Measurements from ENCODE around the gene CDH6.
"Not testable (repeated sequence)": the region's sequence is repeated elsewhere in the genome, so short reads cannot be mapped to it uniquely, and the experiment has no call there.

The CDH6 gene

DNA sequence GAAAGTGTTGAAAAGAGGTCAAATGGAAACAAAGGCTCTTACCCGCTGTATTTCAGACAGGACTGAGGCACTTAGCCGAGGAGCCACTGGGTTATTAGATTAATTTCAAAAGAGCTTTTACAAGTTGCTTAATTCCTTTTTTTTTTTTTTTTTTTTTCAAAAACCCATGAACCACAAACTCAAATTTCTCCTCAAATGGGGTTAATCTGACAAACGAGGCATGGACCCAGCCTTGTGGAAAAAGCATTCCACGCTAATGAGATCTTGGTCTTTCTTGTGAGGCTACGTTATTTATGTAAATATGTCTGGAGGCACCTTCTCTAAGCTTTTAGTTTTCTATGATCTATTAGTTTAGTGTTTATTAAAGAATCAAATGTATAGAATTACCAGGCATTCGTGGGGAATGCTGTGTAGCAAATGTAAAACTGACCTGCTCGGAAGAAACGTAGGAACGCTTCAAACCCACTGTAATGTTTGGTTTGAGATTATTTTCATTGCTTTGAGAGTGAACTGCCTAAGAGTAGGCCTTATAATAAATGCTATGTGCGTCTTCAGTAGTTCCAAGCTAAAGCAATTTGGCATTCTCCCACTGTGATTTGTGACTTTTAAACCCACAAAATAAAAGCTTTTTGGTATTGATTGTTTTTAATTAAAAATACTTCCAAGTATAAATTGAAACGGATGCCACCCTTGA is 134.7 kb downstream of the CDH6 start:
- DNase-seq (ENCODE audit: low read depth in 3 of 3) = no peak

DNA sequence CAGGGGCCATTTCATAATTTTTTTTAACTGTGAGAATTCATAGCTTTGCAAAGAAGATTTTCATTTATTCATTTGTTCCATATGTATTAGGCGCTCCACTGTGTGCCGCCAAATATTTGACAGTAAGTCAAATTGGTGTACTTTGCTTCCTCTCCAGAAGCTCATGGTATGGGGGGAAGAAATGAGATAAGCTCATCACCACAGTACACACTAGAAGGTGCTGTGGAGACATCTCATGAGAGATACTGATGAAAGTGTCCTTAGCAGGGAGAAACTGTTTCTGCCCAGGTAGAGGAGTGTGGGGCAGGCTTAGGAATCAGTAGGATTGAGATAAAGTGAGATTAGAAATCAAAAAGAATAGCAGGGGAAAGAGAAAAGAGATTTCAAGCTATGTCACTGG is 136.2 kb downstream of the CDH6 start:
- DNase-seq (ENCODE audit: low read depth in 3 of 3) = no peak

DNA sequence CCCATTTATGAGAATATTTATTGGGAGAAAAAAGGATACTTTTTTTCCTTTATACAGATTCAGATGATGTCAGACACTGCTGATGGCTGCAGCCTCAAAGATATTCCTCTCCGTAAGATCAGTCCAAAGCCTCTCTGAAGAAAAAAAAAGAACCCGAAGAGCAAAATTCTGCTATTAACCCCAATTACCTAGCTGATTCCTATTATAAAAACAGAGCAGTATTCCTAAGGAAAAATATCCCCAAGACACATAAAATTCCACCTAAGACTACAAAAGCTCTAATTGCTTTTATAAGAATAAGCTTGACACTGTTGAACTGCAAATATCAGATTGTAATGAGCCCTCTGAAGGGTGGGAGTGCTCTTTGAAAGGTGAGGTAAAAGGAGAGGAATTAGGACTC is 138.7 kb downstream of the CDH6 start:
- DNase-seq (ENCODE audit: low read depth in 3 of 3) = no peak

DNA sequence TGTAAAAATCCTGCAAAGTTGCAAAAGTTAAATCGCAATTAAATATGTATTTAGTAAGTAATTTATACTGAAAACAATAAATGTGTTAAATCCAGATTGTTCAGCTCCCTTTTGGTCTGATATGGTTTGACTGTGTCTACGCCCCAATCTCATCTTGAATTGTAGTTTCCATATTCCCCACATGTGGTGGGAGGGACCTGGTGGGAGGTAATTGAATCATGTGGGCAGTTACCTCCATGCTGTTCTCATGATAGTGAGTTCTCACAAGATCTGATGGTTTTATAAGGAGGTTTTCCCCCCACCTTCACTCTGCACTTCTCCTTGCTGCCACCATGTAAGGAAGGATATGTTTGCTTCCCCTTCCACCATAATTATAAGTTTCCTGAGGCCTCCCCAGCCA is 140.0 kb downstream of the CDH6 start:
- DNase-seq (ENCODE audit: low read depth in 3 of 3) = no peak

DNA sequence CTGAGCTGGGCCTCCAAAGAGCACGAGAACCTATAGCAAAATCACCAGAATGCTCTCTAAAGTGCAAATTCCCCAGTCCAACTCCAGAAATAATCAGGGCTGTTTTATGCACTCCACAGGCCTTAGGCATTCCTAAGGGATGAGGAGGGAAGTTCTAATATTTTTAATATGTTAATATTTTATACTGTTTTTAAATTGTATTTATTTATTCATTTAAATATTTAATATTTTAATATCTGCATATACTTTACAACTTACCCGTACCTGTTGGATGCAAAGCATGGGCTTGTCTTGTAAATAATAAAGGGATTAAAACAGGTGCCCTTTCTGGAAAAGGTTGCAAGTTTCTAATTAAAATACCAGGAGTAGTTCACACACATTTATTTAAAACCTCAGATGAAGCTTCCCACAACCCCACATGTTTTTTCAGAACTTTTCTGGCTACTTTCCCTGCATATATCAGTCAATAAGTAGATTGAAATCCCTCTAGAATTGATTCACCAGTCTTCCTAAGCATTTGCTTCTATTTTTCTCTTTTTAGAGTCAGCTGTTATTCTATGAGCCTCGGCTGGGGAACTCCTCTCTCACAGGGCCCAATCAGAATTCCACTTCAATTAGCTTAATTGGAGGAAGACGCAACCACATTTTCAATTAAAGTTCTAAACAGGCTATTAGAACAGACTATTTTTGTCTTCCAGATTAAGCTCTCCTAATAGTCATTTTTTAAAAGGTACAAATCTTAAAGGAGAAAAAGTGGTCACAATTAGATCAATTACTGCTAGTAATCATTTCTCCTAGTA is 140.8 kb downstream of the CDH6 start:
- DNase-seq (ENCODE audit: low read depth in 3 of 3) = no peak

DNA sequence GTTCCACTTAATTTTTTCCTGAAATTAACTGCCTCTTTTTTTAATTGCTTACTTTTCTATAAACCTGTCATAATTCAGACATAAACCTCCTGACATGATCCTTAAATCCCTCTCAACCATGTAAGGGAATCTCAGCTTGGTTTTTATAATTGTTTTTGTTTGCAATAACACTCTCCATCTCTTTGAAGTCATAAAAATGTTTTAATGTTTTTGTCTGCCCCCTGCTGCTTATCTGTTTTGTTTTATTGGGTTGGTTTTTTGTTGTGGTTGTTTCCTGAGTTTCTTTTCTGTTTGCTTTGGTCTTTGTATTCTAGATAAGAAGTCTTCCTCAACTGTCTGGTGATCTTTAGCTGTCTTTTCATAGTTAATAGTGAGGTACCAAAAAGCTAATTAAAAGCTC is 142.0 kb downstream of the CDH6 start:
- no peak for DNase-seq (ENCODE audit: low read depth in 3 of 3)

DNA sequence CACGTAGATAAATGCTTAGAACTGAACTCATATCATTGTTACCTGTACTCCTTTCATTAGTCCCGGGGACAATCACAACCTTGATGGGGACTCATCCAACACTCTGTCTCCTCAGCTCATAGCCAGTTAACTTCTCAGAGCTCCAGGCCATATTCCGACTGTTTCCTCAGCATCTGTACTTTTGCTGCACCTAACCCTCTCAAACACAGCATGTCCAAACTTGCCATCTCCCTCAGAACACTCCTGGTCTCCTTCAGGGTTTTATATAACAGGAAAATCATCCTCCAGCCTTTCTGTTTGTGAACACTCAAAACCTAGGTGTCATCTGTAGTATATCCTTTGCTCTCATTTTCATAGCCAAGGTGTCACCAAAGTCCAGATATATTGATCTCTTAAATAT is 150.5 kb downstream of the CDH6 start:
- no peak for DNase-seq (ENCODE audit: low read depth in 3 of 3)

DNA sequence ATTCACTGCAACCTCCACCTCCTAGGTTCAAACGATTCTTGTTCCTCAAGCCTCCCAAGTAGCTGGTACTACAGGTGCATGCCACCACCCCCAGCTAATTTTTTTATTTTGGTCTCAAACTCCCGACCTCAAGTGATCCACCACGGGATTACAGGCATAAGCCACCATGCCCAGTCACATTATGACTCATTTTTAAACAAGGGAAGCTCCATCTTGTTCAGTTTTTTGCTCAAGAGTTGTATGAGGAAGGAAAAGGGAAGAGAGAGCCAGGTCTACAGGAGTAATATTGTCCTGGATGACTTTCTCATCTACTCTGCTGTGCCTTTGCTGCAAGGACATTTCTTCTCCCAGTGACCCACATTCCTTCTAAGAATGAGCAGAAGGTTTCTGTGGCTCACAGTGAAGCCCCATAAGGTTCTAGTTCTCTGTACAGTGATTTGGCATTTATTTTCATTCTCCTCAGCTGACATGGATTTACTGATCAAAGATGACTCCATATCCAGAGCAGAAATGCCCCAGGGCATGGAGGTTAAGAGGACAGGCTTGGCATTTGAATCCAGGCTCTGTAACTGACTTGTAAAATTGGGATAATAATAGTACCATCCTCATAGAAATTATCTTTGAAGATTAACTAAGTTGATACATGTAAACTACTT is 153.5 kb downstream of the CDH6 start:
- no peak for DNase-seq (ENCODE audit: low read depth in 3 of 3)

DNA sequence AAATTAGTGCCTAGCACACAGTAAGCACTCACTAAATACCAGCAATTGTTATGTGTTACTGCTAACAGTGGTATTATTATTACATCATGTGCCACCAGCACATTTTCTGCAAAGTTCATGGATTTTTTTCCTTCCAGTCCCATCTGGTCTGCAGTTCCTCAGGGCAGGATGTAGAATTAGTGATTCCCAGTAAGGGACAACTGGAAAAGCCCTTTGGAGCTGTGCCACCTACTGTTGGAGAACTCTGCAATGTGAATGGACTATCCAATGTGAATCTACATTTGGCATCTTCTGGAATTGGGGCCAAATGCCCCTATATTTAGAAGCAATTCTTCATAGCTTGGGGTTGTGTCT is 154.0 kb downstream of the CDH6 start:
- DNase-seq (ENCODE audit: low read depth in 3 of 3) = no peak

DNA sequence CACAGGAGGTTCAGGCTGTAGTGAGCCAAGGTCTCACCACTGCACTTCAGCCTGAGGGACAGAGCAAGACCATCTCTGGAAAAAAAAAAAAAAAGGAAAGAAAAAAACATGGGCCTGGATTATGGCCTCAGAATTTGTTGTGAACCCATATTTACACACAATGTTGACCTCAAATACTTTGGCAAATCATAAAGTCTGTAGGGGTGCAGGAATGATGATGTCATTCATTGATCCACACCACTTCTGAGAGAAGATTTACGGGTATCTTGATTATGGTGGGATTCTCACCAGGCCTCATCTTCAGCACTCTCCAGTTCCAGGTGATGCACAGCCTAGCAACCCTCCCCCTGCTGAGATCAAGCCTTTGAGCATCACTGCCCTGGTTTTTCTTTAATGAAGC is 156.9 kb downstream of the CDH6 start:
- no peak for DNase-seq (ENCODE audit: low read depth in 3 of 3)

DNA sequence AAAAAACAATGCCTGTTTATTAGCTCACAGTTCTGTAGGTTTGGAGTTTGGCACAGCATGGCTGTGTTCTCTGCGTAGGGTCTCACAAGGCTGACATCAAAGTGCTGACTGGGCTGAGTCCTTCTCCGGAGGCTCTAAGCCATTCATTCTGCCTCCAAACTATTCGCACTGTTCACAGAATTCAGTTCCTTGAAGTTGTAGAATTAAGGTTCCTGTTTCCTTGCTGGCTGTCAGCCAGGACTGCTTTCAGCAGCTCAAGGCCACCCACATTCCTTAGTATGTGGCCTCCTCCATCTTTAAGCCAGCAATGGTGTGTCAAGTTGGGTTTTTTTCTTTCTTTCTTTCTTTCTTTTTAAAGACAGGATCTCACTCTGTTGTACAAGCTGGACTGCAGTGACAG is 161.9 kb downstream of the CDH6 start:
- DNase-seq (ENCODE audit: low read depth in 3 of 3) = no peak

DNA sequence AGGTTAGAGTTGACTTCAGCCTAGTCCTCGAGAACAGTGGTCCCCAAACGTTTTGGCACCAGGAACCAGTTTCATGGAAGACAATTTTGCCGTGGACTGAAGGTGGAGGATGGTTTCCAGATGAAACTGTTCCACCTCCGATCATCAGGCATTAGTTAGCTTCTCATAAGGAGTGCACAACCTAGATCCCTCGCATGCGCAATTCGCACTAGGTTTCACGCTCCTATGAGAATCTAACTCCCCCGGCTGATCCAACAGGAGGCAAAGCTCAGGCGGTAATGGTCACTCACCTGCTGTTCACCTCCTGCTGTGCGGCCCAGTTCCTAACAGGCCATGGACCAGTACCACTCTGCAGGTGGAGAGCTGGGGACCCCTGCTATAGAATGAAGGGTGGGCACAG is 163.6 kb downstream of the CDH6 start:
- no peak for DNase-seq (ENCODE audit: low read depth in 3 of 3)

DNA sequence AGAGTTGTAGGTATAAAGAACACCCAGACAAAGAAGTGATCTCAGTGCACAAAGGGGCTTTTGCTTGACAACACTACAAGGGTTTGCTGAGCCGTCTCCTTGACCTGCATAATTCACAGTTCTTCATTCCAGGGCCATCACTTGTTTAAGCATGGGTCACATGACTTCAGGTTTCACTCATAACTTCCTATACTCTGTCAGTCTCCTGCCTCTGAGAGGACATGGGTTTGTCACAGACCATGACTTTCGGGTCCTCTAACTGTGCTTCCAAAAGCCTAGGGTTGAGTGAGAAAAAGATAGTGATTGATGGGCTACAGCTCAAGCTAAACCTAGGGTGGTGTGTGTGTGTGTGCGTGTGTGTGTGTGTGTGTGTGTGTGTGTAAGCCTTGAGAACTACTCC is 166.4 kb downstream of the CDH6 start:
- DNase-seq (ENCODE audit: low read depth in 3 of 3) = no peak

DNA sequence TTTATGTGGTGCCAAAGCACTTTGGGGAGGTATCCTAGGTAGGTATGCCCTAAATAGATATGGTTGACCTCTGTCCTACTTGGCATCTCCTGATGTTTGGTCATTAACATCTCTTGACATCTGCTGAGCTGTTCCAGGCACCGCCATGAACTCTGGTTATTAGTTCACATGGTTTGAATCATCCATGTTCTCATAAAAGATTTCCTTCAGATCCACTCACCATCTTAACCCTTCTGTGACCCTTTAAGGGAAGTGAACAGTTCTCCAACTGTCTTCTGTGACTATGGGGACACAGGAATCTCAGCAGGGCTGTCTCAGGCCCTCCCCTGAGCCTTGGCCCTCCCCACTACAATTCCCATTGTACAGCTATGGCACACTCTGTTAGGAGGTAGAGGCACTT is 167.7 kb downstream of the CDH6 start:
- no peak for DNase-seq (ENCODE audit: low read depth in 3 of 3)

DNA sequence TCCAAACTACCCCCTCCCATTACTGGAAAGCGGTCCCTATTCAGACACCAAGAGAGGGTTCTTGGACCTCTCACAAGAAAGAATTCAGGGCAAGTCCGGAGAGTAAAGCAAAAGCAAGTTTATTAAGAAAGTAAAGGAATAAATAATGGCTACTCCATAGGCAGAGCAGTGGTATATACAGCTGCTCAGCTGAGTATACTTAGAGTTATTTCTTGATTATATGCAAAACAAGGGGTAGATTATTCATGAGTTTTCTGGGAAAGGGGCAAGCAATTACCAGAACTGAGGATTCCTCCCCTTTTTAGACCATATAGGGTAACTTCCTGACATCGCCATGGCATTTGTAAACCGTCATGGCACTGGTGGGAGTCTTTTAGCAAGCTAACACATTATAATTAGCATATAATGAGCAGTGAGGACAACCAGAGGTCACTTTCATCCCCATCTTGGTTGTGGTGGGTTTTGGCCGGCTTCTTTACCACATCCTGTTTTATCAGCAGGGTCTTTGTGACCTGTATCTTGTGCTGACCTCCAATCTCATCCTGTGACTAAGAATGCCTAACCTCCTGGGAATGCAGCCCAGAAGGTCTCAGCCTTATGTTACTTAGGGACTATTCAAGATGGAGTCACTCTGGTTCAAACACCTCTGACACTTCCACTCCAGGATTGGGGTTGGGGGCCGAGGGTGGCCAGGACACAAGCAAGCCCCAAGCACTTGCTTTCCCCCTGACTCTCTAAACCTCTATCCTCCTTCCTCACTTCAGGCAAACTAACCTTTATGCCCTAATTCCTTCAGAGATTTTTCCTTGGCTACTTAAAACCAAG is 168.4 kb downstream of the CDH6 start:
- DNase-seq (ENCODE audit: low read depth in 3 of 3) = not testable (repeated sequence)

DNA sequence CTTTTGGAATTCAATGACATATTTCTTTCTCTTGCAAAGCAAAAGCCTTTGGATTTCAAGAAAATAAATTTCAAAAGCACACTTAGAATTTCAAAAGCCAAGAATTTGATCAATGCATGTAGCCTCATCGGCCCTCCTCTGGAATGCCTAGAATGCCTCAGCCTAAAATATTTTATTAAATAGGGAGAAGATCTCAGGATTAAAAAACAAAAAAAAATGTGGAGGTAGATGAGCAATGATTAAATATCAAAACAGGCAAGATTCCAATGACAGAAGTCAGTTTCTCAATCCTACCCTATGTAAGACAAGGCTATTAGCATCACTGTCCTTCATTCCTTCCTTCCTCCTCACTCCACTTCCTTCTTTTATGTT is 169.0 kb downstream of the CDH6 start:
- DNase-seq (ENCODE audit: low read depth in 3 of 3) = no peak

DNA sequence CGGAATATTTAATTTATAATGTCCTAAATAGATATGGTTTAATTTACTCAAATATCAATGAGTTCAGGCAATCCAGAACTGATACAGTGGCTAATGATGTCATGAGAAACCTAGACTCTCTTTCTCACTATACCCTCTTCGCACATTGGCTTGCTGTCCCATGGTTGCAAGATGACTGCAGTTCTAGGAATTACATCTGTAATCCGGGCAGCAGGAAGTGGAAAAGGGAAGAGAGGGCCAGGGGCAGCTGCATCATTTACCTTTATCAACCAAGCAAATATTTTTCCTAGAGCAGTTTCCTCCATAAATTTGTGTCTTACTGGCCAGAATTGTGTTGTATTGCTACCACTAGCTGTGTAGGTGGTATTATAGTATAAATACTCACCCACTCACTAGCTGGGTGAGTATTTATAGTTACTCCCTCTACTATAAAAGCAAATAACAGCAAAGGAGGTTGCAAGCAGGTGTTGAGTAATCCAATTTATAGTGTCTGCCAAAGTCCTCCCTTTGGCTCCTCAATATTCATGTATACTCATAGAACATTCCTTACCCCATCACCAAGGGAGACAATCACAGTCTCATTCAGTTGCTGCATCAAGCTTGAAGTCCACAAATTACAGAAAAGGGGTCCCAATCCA is 169.6 kb downstream of the CDH6 start:
- no peak for DNase-seq (ENCODE audit: low read depth in 3 of 3)

DNA sequence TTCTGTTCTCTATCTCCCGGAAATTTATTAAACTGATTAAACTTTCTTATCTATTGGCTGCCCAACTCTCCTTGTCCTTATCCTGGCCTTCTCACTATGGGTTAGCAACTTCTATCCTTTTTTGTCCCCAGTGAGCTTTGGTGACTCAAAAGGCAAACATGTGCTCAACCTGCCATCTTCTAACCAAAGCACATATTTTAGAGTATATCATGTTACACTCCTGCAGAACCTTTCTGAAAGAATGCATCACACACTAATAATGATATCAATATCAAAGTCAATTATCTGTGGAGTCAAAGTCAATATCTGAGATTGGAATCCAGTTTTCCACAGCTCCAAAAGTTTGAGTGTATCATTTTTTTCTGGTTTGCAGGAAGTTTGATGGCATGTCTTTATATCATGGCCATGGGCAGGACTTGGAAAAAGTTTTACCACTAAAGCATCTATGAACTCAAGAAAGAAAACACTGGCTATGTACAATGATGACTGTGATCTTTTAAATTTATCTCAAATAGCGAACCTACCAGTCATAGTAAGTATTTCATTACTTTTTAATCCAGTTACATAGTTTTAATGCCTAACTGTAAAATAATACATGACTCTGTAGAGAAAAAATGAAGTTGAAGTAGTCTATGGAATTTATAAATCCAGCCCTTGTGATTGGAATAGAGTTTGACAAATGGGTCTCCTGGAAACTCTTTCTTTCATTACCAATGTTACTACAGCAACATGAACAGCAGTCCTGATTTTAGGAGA is 171.6 kb downstream of the CDH6 start:
- no peak for DNase-seq (ENCODE audit: low read depth in 3 of 3)

DNA sequence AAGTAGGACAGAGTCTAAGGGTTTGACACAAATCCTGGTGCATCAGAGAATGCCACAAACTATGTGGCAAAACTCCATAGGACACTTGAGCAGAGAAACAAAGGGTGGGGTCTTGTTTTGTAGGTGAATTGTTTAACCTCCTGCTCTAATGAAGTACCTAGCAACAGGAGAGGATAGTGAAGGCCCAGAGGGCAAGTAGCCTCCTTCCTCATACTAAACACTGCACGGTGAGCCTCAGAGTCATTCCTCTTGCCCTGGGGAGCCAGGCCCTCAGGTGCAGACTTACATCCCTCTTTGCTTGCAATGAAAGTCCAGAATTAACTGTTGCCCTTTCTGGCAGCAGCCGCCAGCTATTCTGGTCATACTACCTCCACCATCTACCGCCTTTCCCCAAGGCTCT is 172.3 kb downstream of the CDH6 start:
- no peak for DNase-seq (ENCODE audit: low read depth in 3 of 3)

DNA sequence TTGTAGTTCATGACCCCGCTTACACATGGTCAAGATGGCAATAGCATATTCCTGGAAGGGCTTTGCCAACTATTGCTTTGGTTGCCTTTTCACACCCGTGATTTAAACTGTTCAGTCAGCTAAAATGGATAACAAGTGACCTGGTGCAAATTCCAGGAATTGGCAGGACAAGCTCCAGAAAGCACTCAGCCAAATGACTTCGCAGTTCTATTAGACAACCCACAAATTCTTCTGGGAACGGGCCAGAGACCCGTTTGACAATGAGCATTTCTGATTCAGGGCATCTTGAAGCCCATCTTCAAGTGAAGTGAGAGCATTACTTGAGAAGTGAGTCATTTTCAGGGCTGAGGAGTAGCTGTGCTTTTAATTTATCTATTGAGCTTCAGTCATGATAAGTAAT is 173.5 kb downstream of the CDH6 start:
- DNase-seq (ENCODE audit: low read depth in 3 of 3) = no peak

DNA sequence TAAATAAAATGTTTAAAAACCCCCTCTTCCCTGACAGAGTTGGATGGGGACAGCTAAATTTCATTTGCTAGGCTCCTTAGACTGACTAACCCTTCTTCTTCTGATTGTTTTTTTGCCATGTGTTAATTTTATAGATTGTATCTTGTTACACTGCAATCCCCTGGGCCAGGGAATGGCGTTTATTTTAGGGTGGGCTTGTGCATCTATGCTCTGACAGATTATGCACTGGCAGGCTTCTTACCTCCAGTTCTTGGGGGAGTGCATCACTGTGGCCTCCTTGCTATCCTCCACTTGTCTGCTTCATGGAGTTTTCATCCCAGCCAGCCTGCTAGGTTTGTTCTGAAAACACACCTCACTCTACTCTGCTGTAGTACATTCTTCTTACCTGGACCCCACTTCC is 178.6 kb downstream of the CDH6 start:
- no peak for DNase-seq (ENCODE audit: low read depth in 3 of 3)

Data from stimulated activated CD4-positive, alpha-beta T cell treated with anti-CD3 and anti-CD28 coated beads, TNF-alpha, amount 100 ng/mL, for 24 hours (primary cell).